Fibroblast of the aortic adventitia (primary cell): Measurements from ENCODE around the gene SPTBN2. TPM values are rescaled to one million over a fixed set of nuclear protein-coding genes. Genes with fewer than 3 reads are reported as not detected.

Experiments used
- DNase-seq: peaks from one replicate; pipeline ENCODE4 v3.0.0-alpha.2; 2010; ENCODE audit warnings: low read depth
- H3K4me3 ChIP-seq: 2 replicates; pipeline ENCODE4 v1.5.1; 2011; ENCODE audit warnings: low read depth, mild to moderate bottlenecking, control low read depth, low read length, moderate library complexity
- total RNA-seq: library from RNA; depleted of rRNA; stranded (reverse); fragments of >200 nt; gene quantifications from 2 replicates; pipeline ENCODE4 v1.2.3, GENCODE V29; 2012; ENCODE audit warnings: low replicate concordance
- TF ChIP-seq, protein P1 (sequence below): IDR thresholded peaks from 2 replicates; pipeline ENCODE4 v1.5.1; 2011; ENCODE audit warnings: mild to moderate bottlenecking, low read length, control low read depth, inconsistent platforms; ENCODE audit not compliant: insufficient read depth

The SPTBN2 gene
- total RNA-seq, 1 donor, result 0.27 TPM

DNA sequence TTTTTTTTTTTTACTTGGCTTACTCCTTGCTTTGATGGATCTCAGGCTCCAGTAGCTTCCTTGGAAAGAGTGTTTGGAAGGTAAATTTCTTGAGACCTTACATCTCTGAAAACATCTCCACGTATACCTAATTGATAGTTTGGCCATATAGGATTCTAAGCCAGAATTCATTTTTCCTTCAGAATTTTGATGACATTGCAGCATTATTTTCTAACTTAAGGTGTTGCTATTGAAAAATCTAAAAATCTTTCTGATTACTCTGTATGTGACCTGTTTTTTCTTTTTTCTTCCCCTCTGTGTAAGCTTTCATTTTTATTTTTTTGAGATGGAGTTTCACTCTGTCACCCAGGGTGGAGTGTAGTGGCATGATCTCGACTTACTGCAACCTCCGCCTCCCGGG is 23.1 kb upstream of the SPTBN2 start:
- H3K4me3 ChIP-seq, result no peak overlapping the region
- TF ChIP-seq, protein P1, sequence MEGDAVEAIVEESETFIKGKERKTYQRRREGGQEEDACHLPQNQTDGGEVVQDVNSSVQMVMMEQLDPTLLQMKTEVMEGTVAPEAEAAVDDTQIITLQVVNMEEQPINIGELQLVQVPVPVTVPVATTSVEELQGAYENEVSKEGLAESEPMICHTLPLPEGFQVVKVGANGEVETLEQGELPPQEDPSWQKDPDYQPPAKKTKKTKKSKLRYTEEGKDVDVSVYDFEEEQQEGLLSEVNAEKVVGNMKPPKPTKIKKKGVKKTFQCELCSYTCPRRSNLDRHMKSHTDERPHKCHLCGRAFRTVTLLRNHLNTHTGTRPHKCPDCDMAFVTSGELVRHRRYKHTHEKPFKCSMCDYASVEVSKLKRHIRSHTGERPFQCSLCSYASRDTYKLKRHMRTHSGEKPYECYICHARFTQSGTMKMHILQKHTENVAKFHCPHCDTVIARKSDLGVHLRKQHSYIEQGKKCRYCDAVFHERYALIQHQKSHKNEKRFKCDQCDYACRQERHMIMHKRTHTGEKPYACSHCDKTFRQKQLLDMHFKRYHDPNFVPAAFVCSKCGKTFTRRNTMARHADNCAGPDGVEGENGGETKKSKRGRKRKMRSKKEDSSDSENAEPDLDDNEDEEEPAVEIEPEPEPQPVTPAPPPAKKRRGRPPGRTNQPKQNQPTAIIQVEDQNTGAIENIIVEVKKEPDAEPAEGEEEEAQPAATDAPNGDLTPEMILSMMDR, result no peak
- DNase-seq, result no peak

DNA sequence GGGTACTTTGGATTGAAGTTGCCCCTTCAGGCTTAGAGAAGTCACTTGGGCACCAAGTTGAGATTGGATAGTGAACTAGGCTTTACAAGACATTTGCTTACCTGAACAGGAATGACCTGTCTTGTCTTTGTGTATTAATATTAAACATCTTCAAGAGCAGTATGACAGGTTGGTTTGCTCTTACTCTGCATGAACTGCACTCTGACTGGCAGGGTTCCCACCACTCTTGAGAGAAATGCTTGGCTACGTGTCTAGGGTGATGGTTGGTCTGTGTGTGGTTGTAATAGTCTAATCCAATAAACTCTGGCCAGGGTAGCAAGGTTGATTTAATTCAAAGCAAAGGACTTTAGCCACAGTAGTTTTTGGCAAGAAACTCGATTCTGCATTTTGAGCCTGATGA is 20.1 kb upstream of the SPTBN2 start:
- peak; percentile 17 for DNase-seq
- no peak overlapping the region for H3K4me3 ChIP-seq
- TF ChIP-seq, protein P1, result no peak

DNA sequence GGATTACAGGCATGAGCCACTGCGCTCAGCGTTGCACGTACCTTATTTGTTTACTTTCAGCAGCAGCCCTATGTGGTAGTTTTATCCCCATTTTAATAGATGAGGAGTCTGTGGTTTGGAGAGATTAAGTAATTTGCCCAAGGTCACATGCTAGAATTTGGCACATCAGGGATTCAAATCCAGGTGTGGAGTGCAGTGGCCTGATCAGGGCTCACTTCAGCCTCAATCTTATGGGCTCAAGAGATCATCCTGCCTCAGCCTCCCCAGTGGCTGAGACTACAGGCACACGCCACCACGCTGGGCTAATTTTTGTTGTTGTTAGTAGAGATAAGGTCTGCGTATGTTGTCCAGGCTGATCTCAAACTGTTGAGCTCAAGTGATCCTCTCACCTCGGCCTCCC is 18.5 kb upstream of the SPTBN2 start:
- DNase-seq, result no peak
- TF ChIP-seq, protein P1, result no peak

DNA sequence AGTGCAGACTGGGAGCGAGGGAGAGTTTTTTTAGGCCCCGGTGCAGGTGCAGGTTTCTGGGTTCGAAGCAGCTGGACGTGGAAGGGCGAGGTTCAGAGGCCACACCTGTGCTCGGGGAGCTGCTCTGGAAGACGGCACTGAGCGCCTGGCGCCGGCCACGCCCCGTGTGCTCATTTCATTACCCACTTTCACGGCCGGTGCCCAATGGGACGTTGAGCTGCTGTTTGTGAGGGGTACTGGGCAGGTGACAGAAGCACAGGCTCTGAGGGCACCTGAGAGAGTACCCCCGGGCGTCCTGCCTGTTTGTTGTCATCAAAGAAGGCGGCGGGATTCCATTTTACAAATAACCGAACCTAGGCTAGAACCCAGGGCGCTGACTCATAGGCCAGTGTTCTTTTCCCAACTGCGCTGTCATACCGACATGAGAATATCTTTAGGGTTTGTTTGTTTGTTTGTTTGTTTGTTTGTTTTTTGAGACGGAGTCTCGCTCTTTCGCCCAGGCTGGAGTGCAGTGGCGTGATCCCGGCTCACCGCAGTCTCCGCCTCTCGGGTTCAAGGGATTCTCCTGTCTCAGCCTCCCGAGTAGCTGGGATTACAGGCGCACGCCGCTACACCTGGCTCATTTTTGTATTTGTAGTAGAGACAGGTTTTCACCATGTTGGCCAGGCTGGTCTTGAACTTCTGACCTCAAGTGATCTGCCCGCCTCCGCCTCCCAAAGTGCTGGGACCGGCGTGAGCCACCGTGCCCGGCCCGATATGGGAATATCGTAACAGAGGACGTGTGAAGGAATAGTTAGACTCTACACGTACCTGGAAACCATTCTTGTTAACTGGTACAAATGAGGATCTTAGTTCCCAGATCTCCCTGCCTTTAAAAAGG is 16.6 kb upstream of the SPTBN2 start:
- no peak for DNase-seq
- TF ChIP-seq, protein P1, result no peak
- peak overlapping the region; percentile 89 for H3K4me3 ChIP-seq

More for the DNA sequence above, 18.5 kb upstream of the SPTBN2 start:
- no peak overlapping the region for H3K4me3 ChIP-seq

DNA sequence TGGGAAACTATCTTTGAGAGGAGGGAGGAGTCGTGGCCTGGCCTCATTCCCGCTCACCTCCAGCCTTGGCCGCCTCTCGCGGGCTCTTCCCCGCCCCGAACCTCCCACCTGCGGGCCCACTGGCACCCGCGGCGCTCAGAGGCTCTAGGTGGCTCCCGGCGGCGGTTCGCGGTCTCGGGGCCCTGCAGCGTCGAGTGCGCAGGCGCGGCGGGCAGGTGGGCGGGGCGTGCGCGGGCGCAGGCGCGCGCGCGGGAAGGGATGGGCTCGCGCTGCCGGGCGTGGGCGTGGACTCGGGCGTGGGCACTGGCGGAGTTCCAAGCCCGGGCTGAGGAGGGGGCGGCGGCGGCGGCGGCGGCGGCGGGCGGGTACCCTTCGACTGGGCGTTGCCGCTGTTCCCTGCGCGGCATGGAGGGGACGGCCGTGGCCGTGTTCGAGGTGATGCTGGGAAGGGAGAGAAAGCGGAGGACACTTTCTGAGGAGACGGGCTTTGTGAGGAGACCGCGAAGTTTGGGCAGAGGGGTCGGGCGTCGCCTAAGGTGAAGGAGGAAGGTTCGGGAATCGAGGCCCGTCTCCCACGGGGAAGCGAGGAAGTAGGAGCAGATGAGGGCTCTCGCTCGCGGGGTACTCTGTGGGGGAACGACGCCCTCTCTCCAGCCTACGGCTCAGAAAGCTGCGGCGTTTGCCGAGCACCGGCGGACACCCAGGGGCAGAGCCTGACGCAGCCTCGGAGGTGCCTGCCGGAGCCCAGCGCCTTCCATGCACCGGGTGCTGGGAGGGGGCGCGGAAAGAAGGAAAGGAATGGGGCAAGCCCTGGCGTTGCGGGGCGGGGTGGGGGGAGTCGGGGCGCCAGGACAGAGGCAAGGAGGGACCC is 15.7 kb upstream of the SPTBN2 start:
- TF ChIP-seq, protein P1, result no peak
- DNase-seq, result peak; percentile 55
- peak overlapping the region; percentile 89 for H3K4me3 ChIP-seq

DNA sequence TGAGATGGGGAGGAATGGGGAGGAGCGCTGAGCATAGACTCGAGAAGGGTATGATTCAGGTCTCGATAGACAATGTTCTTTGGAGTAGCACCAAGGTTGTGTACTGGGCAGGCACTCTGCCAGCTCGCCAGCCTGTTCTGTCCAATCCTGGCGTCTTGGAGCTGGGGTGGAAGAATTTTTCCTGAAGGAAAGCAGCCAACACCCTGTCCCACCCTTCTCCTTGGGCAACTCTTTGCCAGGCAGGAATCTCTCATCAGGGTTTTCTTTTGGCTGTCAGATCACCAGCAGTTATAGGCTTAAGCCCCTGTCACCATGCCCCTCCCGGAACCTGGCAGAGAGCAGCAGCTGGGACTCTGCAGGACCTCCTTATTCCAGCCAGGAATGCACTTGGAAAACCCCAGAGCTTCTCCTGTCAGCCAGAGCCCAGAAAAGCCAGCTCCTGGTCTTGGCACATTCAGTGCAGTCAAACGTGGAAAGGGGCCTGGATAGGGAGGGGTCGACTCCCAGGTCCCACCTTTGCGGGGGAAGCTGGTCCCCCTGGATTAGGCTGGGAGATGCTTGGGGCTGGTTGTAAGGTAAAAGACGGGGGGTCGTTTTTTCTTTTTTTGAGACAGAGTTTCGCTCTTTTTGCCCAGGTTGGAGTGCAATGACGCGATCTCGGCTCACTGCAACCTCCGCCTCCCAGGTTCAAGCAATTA is 14.4 kb upstream of the SPTBN2 start:
- DNase-seq, result no peak
- no peak overlapping the region for H3K4me3 ChIP-seq
- TF ChIP-seq, protein P1, result no peak
